ENCODE results near the gene HOXD8. TPM values are rescaled to one million over a fixed set of nuclear protein-coding genes. Genes with fewer than 3 reads are reported as not detected.

HOXD8 gene
- total RNA-seq, 4 donors from 2014 or later, result 12.6 to 19.5 (median 16.7) TPM

- no peaks in the 10 kb centered on the region for H3K4me1 ChIP-seq
- no peak overlapping the region for H3K27ac ChIP-seq
- no peak for DNase-seq (ENCODE audit: low spot score in 2 of 2)
- WGBS, 2 donors, result 72 to 74% methylated on average over 27 to 30 of the region's 31 CpGs
- TF ChIP-seq EP300 (IDR thresholded peaks at IDR 0.05) (no peak), POLR2A (IDR thresholded peaks at IDR 0.05) (no peak), CTCF (IDR thresholded peaks at IDR 0.05) (no peak)
- H3K9me3 ChIP-seq, result no peaks in the 10 kb centered on the region
- H3K4me3 ChIP-seq, result no peak overlapping the region
- H3K27me3 ChIP-seq, result peaks cover 0 to 70% of the 10 kb centered on the region in 2 donors
- peaks cover 0 to 39% (median 0%) of the 10 kb centered on the region in 3 donors for H3K36me3 ChIP-seq
Observed at GRCh38 chr2:176147800-176148496, 18.4 kb downstream of the HOXD8 start.

- Histone ChIP-seq H3K4me3 (no peak overlapping the region), H3K36me3 (peaks cover 0 to 48% (median 0%) of the 10 kb centered on the region in 3 donors), H3K9me3 (no peaks in the 10 kb centered on the region), H3K27me3 (peaks cover 0 to 77% of the 10 kb centered on the region in 2 donors), H3K27ac (no peak overlapping the region), H3K4me1 (no peaks in the 10 kb centered on the region)
- WGBS, 2 donors, result 81 to 91% methylated on average over 11 of the region's 11 CpGs
- no peak for TF ChIP-seq EP300 (IDR thresholded peaks at IDR 0.05)
- no peak for TF ChIP-seq POLR2A (IDR thresholded peaks at IDR 0.05)
- TF ChIP-seq CTCF (IDR thresholded peaks at IDR 0.05), result no peak
- DNase-seq (ENCODE audit: low spot score in 2 of 2), result no peak
Observed at GRCh38 chr2:176148751-176149421, 19.4 kb downstream of the HOXD8 start.

GRCh38 chr2:176149481-176149938 is 20.0 kb downstream of the HOXD8 start:
- peaks cover 0 to 78% of the 10 kb centered on the region in 2 donors for H3K27me3 ChIP-seq
- no peaks in the 10 kb centered on the region for H3K9me3 ChIP-seq
- no peak overlapping the region for H3K4me3 ChIP-seq
- H3K36me3 ChIP-seq, result peaks cover 0 to 49% (median 0%) of the 10 kb centered on the region in 3 donors
- 74 to 85% methylated on average over 22 of the region's 22 CpGs for WGBS, 2 donors
- TF ChIP-seq POLR2A (IDR thresholded peaks at IDR 0.05) (no peak), CTCF (IDR thresholded peaks at IDR 0.05) (no peak), EP300 (IDR thresholded peaks at IDR 0.05) (no peak)
- no peak for DNase-seq (ENCODE audit: low spot score in 2 of 2)
- H3K27ac ChIP-seq, result no peak overlapping the region
- H3K4me1 ChIP-seq, result no peaks in the 10 kb centered on the region

- Histone ChIP-seq H3K36me3 (peaks cover 0 to 51% (median 0%) of the 10 kb centered on the region in 3 donors), H3K27me3 (peaks cover 0 to 84% of the 10 kb centered on the region in 2 donors), H3K9me3 (no peaks in the 10 kb centered on the region), H3K4me1 (no peaks in the 10 kb centered on the region), H3K27ac (no peak overlapping the region), H3K4me3 (no peak overlapping the region)
- WGBS, 2 donors, result 81 to 88% methylated on average over 24 of the region's 24 CpGs
- TF ChIP-seq CTCF (IDR thresholded peaks at IDR 0.05), result no peak
- TF ChIP-seq EP300 (IDR thresholded peaks at IDR 0.05), result no peak
- TF ChIP-seq POLR2A (IDR thresholded peaks at IDR 0.05), result no peak
- DNase-seq (ENCODE audit: low spot score in 2 of 2), result no peak
Observed at GRCh38 chr2:176149939-176150583, 20.6 kb downstream of the HOXD8 start.
